ENCODE data around the gene MTPN.

Gene MTPN
- 255 to 629 (median 434) reads per million in 17 experiments for total RNA-seq

- DNase-seq: peak; percentile 98 to 99 (median 98)
Measured at GRCh38 chr7:135977007-135977741, at the start of gene MTPN. TSS of gene MTPN (minus strand) at chr7:135977359. CDS start at chr7:135977100, 259 bp downstream.

- no peak for DNase-seq
Measured at GRCh38 chr7:136026209-136026608, 49.0 kb upstream of the MTPN start.

- no peak for DNase-seq
Measured at GRCh38 chr7:136023134-136023869, 46.1 kb upstream of the MTPN start.

- DNase-seq: no peak
Measured at GRCh38 chr7:136020556-136020955, 43.4 kb upstream of the MTPN start.

- no peak for DNase-seq
Measured at GRCh38 chr7:136018104-136018503, 40.9 kb upstream of the MTPN start.

GRCh38 chr7:136016649-136017395, 39.7 kb upstream of the MTPN start:
- DNase-seq: no peak

- DNase-seq: no peak
Measured at GRCh38 chr7:136015638-136016037, 38.5 kb upstream of the MTPN start.

- no peak for DNase-seq
Measured at GRCh38 chr7:136014659-136015058, 37.5 kb upstream of the MTPN start.

- no peak for DNase-seq
Measured at GRCh38 chr7:136012238-136012637, 35.1 kb upstream of the MTPN start.

- peak; percentile 17 to 82 (median 54) for DNase-seq
Measured at GRCh38 chr7:136009488-136010079, 32.4 kb upstream of the MTPN start.

GRCh38 chr7:136006208-136006607, 29.0 kb upstream of the MTPN start:
- DNase-seq: no peak

- no peak for DNase-seq
Measured at GRCh38 chr7:136004083-136004482, 26.9 kb upstream of the MTPN start.

GRCh38 chr7:136002802-136003201, 25.6 kb upstream of the MTPN start:
- no peak for DNase-seq

GRCh38 chr7:136000288-136000913, 23.2 kb upstream of the MTPN start:
- DNase-seq: no peak

- no peak for DNase-seq
Measured at GRCh38 chr7:135998081-135998480, 20.9 kb upstream of the MTPN start.

- DNase-seq: no peak
Measured at GRCh38 chr7:135995748-135996147, 18.6 kb upstream of the MTPN start.

GRCh38 chr7:135994466-135995205, 17.5 kb upstream of the MTPN start:
- no peak for DNase-seq

GRCh38 chr7:135993950-135994349, 16.8 kb upstream of the MTPN start:
- no peak for DNase-seq

GRCh38 chr7:135991906-135992305, 14.7 kb upstream of the MTPN start:
- no peak for DNase-seq

- no peak for DNase-seq
Measured at GRCh38 chr7:135991322-135991721, 14.2 kb upstream of the MTPN start.

GRCh38 chr7:135990258-135990657, 13.1 kb upstream of the MTPN start:
- no peak for DNase-seq
